ENCODE results near the gene RGS12. TPM values are rescaled to one million over a fixed set of nuclear protein-coding genes. Genes with fewer than 3 reads are reported as not detected.

RGS12 gene
- total RNA-seq, 3 donors from 2014 or later = 16.4 to 28.9 (median 16.8) TPM

DNA sequence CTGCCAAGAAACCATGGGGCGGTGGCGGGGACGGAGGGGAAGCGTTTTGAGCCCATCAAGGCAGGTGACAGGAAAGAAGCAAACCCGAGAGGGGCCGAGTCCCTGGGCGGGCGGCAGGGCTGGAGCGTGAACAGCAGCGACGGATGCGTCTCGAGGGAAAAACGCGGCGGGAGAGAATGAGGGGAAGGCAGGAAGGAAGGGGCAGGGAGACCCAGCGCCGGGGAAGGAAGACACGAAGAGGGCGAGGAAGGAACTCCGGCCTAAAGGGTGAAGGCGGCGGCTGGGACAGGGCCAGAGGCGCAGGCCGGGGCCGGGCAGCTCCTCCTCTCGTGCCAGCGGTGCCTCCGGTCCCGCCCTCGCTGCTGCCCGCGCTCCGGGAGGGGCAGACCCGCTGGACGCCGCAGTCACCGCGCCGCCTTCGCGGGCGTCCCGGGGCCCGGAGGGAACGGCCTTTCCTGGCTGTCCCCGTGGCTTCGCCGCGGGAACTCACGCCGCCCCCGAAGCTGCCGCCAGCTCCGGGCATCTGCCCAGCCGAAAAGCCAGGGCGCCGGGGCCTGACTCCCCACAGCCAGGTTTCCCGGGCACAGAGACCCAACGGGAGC, 751 bp upstream of the RGS12 start:
- DNase-seq (peak; percentile 64 to 84 (median 82)), ATAC-seq (peak; percentile 83)
- H3K9me3 ChIP-seq = no peaks in the 10 kb centered on the region
- intact Hi-C loops (cut with DNase I, micrococcal nuclease) = no loop called here
- H3K4me3 ChIP-seq = peak overlapping the region; percentile 40
- peaks cover 15% of the 10 kb centered on the region for H3K4me1 ChIP-seq (ENCODE audit: low read depth)
- TF ChIP-seq, protein P1, sequence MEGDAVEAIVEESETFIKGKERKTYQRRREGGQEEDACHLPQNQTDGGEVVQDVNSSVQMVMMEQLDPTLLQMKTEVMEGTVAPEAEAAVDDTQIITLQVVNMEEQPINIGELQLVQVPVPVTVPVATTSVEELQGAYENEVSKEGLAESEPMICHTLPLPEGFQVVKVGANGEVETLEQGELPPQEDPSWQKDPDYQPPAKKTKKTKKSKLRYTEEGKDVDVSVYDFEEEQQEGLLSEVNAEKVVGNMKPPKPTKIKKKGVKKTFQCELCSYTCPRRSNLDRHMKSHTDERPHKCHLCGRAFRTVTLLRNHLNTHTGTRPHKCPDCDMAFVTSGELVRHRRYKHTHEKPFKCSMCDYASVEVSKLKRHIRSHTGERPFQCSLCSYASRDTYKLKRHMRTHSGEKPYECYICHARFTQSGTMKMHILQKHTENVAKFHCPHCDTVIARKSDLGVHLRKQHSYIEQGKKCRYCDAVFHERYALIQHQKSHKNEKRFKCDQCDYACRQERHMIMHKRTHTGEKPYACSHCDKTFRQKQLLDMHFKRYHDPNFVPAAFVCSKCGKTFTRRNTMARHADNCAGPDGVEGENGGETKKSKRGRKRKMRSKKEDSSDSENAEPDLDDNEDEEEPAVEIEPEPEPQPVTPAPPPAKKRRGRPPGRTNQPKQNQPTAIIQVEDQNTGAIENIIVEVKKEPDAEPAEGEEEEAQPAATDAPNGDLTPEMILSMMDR (IDR thresholded peaks at IDR 0.05) = no peak
- no peaks in the 10 kb centered on the region for H3K36me3 ChIP-seq (ENCODE audit: low read depth)

DNA sequence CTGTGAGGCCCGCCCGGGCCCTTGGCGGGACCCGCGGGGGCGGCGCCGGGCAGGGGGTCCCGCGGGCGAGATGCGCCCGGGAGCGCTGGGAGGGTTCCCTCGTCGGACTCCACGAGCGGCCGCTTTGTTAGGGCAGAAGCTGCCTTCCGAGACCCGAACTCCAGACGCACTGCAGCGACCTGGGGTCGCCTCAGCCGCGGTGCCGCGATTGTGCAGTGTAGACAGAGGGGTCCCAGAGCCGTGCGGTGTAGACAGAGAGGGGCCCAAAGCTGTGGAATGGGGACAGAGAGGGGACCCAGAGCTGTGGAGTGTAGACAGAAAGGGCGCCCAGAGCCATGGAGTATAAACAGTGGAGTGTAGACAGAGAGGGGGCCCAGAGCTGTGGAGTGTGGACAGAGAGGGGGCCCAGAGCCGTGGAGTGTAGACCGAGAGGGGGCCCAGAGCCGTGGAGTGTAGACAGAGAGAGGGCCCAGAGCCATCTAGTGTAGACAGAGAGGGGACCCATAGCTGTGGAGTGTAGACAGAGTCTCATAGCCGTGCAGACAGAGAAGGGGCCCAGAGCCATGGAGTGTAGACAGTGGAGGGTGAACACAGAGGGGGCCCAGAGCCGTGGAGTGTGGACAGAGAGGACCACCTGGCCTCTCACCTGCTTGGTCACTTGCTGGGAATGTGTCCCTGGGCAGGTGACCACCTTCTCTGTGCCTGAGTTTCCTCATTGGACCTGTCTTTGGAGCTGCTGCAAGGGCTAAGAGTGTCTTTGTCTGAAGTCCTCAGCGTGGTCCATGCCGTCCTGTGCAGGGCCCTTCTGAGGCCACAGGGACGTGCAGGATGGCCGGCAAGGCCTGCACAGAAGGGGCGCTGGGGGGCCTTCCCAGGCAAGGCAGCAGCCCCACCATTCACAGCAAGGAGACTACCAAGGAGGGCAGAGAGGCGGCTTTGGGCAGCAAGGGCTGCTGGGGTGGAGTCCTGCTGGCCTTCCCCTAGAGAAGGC, 875 bp downstream of the RGS12 start:
- peak; percentile 30 to 69 (median 63) for DNase-seq
- Histone ChIP-seq H3K4me3 (peak overlapping the region; percentile 17), H3K4me1 (ENCODE audit: low read depth) (peaks cover 15% of the 10 kb centered on the region), H3K9me3 (no peaks in the 10 kb centered on the region), H3K36me3 (ENCODE audit: low read depth) (no peaks in the 10 kb centered on the region)
- intact Hi-C loops (cut with DNase I, micrococcal nuclease) = no loop called here
- ATAC-seq = no peak
- TF ChIP-seq, protein P1 (IDR thresholded peaks at IDR 0.05) = no peak

DNA sequence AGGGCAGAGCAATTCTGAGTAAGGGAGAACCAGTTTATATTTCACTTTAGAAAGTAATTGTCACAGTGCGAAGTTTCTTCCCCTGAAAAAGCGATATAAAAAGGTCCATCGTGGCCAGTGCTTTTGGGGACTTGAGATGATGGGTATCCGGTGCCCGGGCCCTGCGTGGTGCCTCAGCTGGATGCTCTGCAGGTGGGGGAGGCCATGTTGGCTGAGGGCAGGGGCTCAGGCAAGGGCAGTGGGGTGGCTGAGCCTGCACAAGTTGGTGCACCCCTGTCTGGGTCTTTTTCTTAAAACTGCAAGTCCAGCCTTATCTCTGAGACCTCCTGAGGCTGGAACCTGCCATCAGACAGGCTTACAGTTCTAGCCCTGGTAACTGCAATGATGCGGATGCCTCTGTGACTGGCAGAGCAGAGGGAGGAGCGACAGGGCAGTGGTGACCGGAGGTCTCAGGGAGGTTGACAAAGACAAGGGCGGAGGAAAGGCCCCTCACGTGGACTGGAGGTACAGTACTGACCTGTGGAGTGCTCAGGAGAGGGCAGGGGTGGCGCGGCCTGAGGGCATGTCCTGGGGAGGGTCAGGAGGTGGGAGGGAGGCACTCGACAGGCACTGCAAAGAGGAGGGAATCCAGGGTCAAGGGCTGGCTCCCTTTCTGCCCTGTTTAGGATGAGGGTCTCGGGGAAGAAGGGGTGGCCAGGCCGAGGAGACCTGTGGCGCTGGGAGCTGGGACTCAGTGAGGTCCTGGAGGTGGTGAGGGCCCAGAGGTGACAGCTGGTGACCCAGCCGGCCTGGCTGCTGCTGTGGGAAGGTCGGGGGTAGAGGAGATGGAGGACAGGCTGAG, 1.8 kb downstream of the RGS12 start:
- no peak overlapping the region for H3K4me3 ChIP-seq
- intact Hi-C loops (cut with DNase I, micrococcal nuclease) = no loop called here
- TF ChIP-seq, protein P1 (IDR thresholded peaks at IDR 0.05) = no peak
- no peaks in the 10 kb centered on the region for H3K9me3 ChIP-seq
- no peaks in the 10 kb centered on the region for H3K36me3 ChIP-seq (ENCODE audit: low read depth)
- DNase-seq (peak in 1 of 3 donors; percentile 50), ATAC-seq (no peak)
- peaks cover 15% of the 10 kb centered on the region for H3K4me1 ChIP-seq (ENCODE audit: low read depth)

DNA sequence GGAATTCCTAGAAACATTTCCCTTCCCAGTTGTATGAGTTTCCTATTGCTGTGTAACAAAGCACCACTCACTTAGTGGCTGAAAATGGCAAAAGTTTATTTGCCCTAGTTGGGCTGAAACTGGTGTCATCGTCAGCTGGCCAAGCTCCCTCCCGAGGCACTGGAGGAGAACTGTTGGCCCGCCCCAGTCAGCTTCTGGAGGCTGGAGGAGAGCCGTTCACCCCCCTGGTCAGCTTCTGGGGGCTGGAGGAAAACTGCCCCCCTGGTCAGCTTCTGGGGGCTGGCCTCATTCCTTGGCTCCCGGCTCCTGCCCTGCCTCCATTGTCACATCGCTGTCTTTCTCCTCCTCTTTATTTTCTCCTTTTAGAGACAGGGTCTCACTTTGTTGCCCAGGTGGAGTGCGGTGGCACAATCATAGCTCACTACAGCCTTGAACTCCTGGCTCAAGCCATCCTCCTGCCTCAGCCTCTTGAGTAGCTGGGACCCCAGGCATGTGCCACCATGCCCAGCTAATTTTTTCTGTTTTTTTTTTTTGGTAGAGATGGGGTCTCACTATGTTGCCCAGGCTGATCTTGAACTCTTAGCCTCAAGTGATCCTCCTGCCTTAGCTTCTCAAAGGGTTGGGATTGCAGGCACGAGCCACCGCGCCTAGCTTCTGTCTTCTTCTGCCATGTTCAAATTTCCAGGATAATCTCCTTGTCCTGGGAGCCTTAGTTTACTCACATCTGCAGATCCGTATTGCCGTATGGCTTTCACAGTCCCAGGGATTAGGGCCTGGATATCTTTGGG, 3.2 kb downstream of the RGS12 start:
- DNase-seq (no peak), ATAC-seq (no peak)
- Histone ChIP-seq H3K9me3 (no peaks in the 10 kb centered on the region), H3K36me3 (ENCODE audit: low read depth) (no peaks in the 10 kb centered on the region), H3K4me3 (no peak overlapping the region), H3K4me1 (ENCODE audit: low read depth) (peaks cover 10% of the 10 kb centered on the region)
- intact Hi-C loops (cut with DNase I, micrococcal nuclease) = no loop called here
- TF ChIP-seq, protein P1 (IDR thresholded peaks at IDR 0.05) = no peak

DNA sequence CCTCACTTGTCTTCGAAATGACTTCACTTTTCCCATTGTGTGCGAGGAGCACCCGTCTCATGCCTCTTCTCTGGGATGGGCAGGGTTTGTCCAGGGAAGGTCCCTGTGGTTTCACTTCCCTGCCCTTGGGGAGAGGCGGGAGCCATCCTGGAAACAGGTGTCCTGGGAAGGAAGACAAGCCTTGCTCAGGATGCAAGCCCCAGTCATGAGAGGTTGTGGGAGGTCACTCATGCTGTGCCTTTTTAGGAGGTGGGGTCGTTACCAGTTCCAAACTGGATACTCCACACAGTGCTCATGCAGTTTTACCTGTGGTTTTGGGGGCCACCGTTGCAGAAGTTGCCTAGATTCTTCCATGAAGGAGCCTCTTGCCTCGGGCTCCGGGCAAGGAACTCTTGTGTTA, 3.8 kb downstream of the RGS12 start:
- ATAC-seq (no peak), DNase-seq (no peak)
- no peak overlapping the region for H3K4me3 ChIP-seq
- no peaks in the 10 kb centered on the region for H3K9me3 ChIP-seq
- peaks cover 3% of the 10 kb centered on the region for H3K4me1 ChIP-seq (ENCODE audit: low read depth)
- intact Hi-C loops (cut with DNase I, micrococcal nuclease) = no loop called here
- no peaks in the 10 kb centered on the region for H3K36me3 ChIP-seq (ENCODE audit: low read depth)
- TF ChIP-seq, protein P1 (IDR thresholded peaks at IDR 0.05) = no peak

All from mucosa of descending colon (tissue), 3 donors.